ENCODE data around the gene ABCA4.

Gene ABCA4

GRCh38 chr1:94104776-94105580 is 16.0 kb downstream of the ABCA4 start:
- DNase-seq (ENCODE audit: low read depth) = no peak

GRCh38 chr1:94104127-94104684 is 16.7 kb downstream of the ABCA4 start:
- no peak for DNase-seq (ENCODE audit: low read depth)

GRCh38 chr1:94103608-94104007 is 17.3 kb downstream of the ABCA4 start:
- DNase-seq (ENCODE audit: low read depth) = no peak

GRCh38 chr1:94101613-94102525 is 19.1 kb downstream of the ABCA4 start:
- DNase-seq (ENCODE audit: low read depth) = no peak

- no peak for DNase-seq (ENCODE audit: low read depth)
These were observed 19.9 kb downstream of the ABCA4 start for GRCh38 chr1:94100785-94101612.

GRCh38 chr1:94100129-94100784 is 20.7 kb downstream of the ABCA4 start:
- DNase-seq (ENCODE audit: low read depth) = no peak

GRCh38 chr1:94099303-94099702 is 21.6 kb downstream of the ABCA4 start:
- DNase-seq (ENCODE audit: low read depth) = no peak

- no peak for DNase-seq (ENCODE audit: low read depth)
These were observed 22.3 kb downstream of the ABCA4 start for GRCh38 chr1:94098585-94099111.

- no peak for DNase-seq (ENCODE audit: low read depth)
These were observed 24.0 kb downstream of the ABCA4 start for GRCh38 chr1:94096797-94097549.

GRCh38 chr1:94095744-94096469 is 25.0 kb downstream of the ABCA4 start:
- DNase-seq (ENCODE audit: low read depth) = no peak

GRCh38 chr1:94095112-94095637 is 25.8 kb downstream of the ABCA4 start:
- DNase-seq (ENCODE audit: low read depth) = no peak

- no peak for DNase-seq (ENCODE audit: low read depth)
These were observed 26.4 kb downstream of the ABCA4 start for GRCh38 chr1:94094469-94095111.

GRCh38 chr1:94093996-94094395 is 27.0 kb downstream of the ABCA4 start:
- DNase-seq (ENCODE audit: low read depth) = no peak

GRCh38 chr1:94093396-94093795 is 27.6 kb downstream of the ABCA4 start:
- DNase-seq (ENCODE audit: low read depth) = no peak

- DNase-seq (ENCODE audit: low read depth) = no peak
These were observed 28.7 kb downstream of the ABCA4 start for GRCh38 chr1:94092210-94092613.

GRCh38 chr1:94090761-94091160 is 30.2 kb downstream of the ABCA4 start:
- DNase-seq (ENCODE audit: low read depth) = no peak

- DNase-seq (ENCODE audit: low read depth) = no peak
These were observed 33.8 kb downstream of the ABCA4 start for GRCh38 chr1:94087193-94087592.

GRCh38 chr1:94084547-94084946 is 36.4 kb downstream of the ABCA4 start:
- no peak for DNase-seq (ENCODE audit: low read depth)

GRCh38 chr1:94084085-94084484 is 36.9 kb downstream of the ABCA4 start:
- DNase-seq (ENCODE audit: low read depth) = no peak

Measured in activated T-helper 9 cell treated with anti-CD3 and anti-CD28 coated beads, Interleukin-2, amount 50 U/mL, for 16 hours (primary cell).